GM19395 (cell line): ENCODE results near the gene MCU.
"Not testable (repeated sequence)": the region's sequence is repeated elsewhere in the genome, so short reads cannot be mapped to it uniquely, and the experiment has no call there.

ENCODE experiments used
- ATAC-seq: cut with Tn5 transposase; IDR thresholded peaks from one replicate; pipeline ENCODE4 v1.9.1; 2021; ENCODE audit warnings: mild to moderate bottlenecking, moderate library complexity; ENCODE audit not compliant: unreplicated experiment

MCU gene

DNA sequence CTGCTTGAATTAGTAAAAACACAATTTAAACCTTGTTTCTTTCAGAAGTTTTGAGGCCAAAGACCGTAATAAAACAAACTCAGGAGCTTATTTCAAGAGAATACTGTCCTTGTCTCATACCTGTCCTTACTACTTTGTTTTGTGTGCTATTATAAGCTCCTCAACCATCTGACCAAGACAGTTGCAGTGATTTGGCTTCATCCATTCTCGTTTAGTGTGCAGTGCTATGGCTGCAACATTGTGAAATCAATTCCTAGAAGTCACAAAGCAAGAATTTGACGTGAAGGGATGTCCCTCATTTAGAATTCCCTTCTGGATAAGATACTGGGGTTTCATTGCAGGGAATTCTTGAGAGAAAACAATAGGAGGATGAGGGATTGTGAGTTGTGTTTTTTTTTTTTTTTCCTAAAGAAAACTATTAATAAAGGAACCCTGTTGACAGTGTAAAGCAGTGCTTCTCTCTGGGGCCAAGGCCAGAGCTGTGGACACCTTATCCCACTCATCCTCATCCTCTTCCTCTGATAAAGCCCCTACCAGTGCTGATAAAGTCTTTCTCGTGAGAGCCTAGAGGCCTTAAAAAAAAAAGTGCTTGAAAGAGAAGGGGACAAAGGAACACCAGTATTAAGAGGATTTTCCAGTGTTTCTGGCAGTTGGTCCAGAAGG is 201.3 kb downstream of the MCU start, which contains the start of gene OIT3:
OIT3 (plus strand) TSS at position 604 of the 663 bp plus-strand sequence. CDS start 60 bp downstream, outside the sequence.
- ATAC-seq = no peak

DNA sequence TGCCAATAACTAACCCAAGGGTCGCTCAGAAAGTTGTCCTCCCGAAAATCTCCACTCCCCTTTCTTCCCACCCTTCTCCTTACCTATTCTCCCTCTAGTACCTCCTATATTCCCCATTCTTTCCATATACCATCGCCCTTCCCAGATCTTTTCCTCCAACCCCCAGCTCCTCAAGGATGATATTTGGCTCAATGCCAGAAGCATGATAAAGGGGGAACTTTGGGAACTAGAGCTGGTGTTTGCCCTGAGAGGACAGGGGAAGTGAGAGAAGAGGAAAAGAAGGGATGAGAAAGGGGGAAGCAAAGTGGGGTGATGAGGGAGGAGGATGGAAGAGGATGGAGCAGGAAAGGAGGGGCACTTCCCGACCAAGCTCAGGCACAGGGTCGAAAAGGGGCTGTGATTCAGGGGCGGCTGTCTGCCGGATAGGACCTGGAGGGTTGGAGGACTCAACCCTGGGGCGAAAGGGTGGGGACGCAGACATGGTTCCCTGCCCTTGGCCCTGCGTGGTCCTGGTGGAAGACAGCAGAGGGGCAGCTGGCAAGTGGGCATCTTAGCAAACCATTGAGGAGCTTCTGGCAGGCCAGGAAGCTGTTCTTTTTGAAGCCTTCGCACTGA is 203.4 kb downstream of the MCU start:
- ATAC-seq = no peak

DNA sequence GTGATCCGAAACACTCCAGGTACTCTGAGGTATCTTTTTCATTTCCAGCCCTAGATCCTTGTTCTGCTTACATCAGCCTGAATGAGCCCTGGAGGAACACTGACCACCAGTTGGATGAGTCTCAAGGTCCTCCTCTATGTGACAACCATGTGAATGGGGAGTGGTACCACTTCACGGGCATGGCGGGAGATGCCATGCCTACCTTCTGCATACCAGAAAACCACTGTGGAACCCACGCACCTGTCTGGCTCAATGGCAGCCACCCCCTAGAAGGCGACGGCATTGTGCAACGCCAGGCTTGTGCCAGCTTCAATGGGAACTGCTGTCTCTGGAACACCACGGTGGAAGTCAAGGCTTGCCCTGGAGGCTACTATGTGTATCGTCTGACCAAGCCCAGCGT is 206.7 kb downstream of the MCU start:
- no peak for ATAC-seq

DNA sequence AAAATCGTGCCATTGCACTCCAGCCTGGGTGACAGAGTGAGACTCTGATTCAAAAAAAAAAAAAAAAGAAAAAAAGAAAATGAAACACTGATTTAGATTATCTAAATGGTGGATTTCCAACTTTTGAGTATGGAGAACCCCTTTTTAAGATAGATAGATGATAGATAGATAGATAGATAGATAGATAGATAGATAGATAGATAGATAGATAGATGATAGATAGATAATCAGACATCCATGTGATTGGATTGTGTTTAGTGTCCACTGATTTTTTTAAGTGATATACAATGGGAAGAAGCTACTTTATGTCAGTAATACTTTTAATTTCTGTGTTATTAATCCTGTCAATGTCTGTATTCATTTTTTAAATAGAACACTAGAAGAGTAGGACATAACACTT is 207.6 kb downstream of the MCU start:
- no peak for ATAC-seq

DNA sequence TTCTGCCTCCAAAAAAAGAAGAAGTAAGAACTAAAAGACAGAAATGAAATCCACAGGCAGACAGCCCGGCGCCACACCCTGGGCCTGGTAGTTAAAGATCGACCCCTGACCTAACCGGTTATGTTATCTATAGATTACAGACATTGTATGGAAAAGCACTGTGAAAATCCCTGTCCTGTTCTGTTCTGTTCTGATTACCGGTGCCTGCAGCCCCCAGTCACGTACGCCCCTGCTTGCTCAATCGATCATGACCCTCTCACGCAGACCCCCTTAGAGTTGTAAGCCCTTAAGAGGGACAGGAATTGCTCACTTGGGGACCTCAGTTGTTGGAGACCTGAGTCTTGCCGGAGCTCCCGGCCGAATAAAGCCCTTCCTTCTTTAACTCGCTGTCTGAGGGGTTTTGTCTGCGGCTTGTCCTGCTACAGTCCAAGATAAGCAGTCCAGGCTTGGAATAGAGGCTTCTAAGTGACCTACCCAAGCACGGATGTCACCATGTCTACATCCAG is 212.1 kb downstream of the MCU start:
- ATAC-seq = not testable (repeated sequence)

DNA sequence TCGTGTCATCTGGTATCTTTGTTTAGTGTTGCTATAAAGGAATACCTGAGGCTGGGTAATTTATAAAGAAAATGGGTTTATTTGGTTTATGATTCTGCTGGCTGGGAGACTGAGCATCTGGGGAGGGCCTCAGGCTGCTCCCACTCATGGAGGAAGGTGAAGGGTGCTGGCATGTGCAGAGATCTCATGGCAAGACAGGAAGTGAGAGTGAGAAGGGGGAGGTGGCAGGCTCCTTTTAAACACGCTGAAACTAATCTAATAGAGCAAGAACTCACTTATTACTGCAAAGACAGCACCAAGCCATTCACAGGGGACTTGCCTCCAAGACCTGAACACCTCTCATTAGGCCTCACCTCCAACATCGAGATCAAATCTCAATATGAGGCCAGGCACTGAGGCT is 212.9 kb downstream of the MCU start:
- ATAC-seq = no peak

DNA sequence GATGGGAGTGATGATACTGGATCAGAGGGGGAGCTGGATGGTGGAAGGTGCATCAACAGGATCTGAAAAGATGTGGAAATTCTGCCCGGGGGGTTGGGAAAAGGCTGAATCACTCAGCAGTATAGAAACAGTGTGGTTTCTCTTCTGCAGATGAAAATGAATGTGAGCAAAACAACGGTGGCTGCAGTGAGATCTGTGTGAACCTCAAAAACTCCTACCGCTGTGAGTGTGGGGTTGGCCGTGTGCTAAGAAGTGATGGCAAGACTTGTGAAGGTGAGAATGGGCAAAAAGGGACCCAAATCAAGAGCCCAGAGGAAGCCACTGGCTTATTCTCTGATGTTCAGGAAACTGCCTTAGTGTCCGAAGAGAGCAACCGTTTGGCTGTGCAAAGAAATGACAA is 214.5 kb downstream of the MCU start:
- no peak for ATAC-seq

DNA sequence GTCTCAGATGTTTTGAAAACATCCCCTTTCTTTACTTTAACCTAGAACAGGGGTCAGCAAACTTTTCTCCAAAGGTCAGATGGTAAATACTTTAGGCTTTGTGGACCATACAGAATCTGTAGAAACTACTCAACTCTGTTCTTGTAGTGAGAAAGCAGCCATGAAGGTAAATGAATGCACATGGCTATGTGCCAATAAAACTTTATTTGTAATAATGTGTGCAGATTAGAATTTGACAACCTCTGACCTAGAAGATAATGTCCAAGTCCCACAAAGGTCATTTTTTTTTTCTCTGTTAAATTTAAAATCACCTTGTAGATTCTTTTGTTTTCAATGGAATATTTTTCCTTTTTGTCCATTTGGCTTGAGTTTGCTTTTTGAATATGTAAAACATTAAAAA is 218.8 kb downstream of the MCU start:
- ATAC-seq = no peak

DNA sequence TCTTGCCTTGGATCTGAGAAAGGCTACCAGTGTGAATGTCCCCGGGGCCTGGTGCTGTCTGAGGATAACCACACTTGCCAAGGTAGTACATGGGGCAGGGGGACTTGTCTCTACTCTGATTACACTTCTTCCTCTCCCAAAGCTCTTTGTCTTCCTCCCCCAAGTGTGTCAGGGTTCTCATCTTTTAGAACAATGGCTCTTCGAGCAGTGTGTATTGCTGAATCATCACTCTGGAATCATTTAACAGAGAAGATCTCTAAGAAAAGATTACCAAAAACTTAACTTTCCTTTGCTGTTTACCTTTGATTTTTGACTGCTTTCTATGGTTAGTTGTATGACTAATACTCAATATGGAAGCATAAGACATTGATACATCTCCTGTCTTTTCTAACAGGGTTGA is 219.8 kb downstream of the MCU start:
- ATAC-seq = no peak

DNA sequence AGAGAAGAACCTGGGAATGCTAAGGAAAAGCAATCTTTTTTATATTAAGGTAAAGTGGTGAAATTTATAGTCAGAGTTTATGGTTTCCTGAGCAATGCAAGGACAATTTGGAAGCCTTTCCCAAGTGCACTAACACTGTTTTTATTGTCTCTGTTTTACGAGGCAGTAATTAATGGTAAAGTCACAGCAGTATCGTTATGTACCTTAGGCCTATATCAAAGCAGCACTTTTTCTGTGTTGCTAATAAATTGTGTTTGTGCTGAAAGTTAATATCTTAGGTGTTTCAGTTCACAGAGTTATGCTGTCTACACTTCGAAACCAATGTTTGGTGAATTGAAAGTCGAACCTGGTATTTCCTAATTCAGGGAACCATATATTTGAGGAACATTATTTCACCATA is 220.8 kb downstream of the MCU start:
- no peak for ATAC-seq

DNA sequence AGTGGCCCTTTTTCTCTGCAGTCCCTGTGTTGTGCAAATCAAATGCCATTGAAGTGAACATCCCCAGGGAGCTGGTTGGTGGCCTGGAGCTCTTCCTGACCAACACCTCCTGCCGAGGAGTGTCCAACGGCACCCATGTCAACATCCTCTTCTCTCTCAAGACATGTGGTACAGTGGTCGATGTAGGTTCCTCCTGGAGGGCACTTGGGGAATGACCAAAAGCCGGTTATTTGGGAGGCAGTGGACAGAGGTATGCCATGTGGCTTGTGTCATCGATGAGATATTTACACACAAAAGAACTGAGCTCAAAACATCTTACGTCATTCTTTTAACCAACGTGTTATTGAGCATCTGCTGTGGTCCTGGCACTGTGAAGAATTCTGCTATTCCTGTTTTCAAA is 221.3 kb downstream of the MCU start:
- ATAC-seq = no peak

DNA sequence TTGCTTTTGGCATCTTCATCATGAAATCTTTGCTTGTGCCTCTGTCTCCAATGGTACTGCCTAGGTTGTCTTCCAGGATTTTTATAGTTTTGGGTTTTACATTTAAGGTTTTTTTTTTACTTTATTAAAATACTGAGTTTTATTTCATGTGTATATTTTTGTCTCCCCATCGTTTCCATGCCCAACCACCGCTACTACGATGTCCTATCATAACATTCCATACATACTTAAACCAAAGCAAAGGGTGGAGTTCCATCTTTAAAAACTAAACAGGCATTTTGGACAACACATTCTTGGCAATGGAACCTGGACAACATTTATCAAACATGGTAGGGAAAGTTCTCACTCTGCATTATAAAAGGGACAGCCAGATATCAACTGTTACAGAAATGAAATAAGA is 225.3 kb downstream of the MCU start:
- not testable (repeated sequence) for ATAC-seq

DNA sequence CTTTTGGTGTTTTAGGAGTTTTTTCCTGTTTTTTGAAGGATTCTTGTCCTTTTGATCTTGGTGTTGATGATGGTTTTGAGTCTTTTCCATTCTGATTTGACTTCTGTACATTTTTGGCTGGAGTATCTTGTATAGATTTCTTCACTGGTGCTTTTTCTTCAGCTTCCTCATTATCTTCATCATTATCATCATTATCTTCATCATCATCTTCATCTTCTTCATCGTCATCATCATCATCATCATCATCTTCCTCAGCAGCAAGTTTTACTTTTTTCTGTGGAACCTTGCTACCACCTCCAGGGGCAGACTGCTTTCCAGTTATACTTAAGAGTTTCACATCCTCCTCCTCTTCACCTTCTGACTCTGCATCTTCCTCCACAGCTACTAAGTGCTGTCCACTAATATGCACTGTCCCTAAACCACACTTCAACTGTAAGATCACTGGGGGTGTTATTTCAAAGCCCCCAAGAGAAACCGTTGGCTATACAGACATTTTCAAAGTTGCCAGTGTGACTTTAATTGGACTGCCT is 225.9 kb downstream of the MCU start:
- not testable (repeated sequence) for ATAC-seq

DNA sequence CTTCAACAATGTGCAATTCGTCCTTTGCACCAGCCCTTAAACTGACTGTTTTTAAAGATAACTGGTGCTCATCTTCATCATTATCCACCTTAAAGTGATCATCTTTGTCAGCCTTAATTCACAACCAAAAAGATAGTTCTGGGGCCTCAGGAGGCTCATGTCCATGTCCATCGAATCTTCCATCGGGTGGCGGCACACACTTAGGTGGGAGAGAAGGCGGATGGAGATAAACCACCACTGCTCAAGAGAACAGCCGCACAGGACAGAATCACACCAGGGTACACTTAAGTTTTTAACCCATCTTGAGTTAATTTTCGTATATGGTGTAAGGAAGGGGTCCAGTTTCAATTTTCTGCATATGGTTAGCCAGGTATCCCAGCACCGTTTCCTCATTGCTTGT is 226.4 kb downstream of the MCU start:
- ATAC-seq = no peak

DNA sequence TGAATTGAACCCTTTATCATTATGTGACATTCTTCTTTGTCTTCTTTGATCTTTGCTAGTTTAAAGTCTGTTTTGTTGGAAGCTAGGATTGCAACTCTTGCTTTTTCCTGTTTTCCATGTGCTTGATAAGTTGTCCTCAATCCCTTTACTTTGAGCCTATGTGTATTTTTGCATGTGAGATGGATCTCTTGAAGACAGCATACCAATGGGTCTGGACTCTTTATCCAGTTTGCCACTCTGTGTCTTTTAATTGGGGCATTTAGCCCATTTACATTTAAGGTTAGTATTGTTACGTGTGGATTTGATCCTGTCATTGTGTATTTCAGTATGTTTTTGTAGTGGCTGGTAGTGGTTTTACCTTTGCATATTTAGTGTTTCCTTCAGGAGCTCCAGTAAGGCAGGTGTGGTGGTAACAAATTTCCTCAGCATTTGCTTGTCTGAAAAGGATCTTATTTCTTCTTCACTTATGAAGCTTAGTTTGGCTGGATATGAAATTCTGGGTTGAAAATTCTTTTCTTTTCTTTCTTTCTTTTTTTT is 229.3 kb downstream of the MCU start:
- not testable (repeated sequence) for ATAC-seq

DNA sequence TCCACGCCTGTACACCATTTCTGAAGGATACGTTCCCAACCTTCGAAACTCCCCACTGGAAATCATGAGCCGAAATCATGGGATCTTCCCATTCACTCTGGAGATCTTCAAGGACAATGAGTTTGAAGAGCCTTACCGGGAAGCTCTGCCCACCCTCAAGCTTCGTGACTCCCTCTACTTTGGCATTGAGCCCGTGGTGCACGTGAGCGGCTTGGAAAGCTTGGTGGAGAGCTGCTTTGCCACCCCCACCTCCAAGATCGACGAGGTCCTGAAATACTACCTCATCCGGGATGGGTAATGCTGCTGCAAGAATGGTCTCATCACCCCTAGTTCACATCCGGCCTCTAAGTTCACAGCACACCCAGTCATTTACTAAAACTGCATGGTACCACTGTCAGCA is 232.4 kb downstream of the MCU start:
- ATAC-seq = no peak

DNA sequence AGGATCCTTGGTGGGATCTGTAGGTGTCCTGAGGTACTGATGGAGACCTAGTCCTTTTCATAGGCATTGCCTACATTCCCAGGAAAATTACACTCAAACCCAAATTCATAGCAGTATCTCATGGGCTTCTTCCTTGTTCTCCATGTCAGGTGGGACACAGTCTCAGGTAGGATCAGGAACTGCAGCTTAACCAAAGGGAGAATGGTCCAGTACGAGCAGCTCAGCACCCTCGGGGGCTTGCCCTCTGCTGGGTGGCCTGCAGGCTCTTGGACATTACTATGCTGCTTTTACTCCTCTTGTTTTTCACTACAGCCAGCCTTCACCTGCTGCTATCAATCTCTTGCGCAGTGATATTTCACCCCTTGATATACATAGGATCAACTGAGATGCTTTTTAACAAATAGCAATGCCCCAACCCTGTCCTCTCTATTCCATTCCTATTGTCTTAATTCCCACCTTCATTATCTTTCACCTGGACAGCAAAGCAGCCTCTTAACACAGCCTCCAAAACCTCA is 234.1 kb downstream of the MCU start:
- ATAC-seq = no peak

DNA sequence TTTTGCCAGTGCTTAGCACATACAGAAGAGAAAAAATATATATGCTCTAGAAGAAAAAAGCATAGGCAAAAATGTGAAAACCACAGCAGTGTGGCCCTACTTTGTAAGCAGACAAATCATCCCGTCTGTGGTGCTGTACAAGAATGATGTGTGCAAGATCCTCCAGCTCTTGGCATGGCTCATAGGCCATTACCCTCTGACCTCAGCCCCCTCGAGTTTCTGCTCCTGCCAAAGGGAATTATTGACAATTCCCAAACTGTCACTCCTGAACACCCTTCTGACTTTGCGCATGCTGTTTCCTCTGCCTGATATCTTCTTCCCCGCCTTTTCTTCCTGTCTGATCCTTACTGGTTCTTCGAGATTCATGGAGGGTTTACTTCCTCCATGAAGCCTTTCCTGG is 235.5 kb downstream of the MCU start:
- no peak for ATAC-seq

DNA sequence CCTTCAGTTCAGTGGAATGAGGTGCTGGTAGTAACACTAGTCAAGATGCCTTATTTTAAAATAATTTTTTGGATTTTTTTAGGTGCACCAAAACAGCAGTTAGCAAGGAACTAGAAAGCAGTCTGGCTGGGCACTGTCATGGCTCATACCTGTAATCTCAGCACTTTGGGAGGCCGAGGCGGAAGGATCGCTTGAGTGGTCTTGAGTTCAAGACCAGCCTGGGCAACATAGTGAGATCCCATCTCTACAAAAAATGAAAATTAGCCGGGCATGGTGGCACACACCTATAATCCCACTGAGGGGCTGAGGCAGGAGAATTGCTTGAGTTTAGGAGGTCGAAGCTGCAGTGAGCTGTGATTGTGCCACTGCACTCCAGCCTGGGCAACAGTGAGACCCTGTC is 236.9 kb downstream of the MCU start:
- ATAC-seq = no peak

DNA sequence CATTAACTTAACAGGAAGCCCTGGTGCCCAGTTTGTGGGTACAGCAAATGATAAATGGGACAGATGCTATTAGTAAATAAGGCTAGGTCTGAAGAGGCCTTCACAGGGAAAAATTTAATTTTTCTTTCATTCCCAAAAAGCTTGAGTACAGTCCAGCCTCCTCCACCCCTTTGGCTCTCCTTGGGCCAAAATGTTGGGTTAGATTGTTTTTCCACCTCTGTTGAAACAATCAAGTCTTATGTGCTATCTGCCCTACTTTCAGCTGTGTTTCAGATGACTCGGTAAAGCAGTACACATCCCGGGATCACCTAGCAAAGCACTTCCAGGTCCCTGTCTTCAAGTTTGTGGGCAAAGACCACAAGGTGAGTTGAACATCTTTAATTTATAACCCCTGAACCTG is 238.3 kb downstream of the MCU start:
- no peak for ATAC-seq

DNA sequence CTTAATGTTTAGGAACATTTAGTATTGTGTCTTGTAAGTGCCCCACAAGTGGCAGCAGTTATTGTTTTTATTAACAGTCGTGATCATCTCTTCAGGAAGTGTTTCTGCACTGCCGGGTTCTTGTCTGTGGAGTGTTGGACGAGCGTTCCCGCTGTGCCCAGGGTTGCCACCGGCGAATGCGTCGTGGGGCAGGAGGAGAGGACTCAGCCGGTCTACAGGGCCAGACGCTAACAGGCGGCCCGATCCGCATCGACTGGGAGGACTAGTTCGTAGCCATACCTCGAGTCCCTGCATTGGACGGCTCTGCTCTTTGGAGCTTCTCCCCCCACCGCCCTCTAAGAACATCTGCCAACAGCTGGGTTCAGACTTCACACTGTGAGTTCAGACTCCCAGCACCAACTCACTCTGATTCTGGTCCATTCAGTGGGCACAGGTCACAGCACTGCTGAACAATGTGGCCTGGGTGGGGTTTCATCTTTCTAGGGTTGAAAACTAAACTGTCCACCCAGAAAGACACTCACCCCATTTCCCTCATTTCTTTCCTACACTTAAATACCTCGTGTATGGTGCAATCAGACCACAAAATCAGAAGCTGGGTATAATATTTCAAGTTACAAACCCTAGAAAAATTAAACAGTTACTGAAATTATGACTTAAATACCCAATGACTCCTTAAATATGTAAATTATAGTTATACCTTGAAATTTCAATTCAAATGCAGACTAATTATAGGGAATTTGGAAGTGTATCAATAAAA is 240.5 kb downstream of the MCU start:
- ATAC-seq = no peak
